ENCODE data around the gene PJA2.
"Not testable (repeated sequence)": the region's sequence is repeated elsewhere in the genome, so short reads cannot be mapped to it uniquely, and the experiment has no call there.

GRCh38 chr5:109286628-109287027 is 123.1 kb downstream of the PJA2 start:
- TF ChIP-seq, protein P1, sequence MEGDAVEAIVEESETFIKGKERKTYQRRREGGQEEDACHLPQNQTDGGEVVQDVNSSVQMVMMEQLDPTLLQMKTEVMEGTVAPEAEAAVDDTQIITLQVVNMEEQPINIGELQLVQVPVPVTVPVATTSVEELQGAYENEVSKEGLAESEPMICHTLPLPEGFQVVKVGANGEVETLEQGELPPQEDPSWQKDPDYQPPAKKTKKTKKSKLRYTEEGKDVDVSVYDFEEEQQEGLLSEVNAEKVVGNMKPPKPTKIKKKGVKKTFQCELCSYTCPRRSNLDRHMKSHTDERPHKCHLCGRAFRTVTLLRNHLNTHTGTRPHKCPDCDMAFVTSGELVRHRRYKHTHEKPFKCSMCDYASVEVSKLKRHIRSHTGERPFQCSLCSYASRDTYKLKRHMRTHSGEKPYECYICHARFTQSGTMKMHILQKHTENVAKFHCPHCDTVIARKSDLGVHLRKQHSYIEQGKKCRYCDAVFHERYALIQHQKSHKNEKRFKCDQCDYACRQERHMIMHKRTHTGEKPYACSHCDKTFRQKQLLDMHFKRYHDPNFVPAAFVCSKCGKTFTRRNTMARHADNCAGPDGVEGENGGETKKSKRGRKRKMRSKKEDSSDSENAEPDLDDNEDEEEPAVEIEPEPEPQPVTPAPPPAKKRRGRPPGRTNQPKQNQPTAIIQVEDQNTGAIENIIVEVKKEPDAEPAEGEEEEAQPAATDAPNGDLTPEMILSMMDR (IDR thresholded peaks at IDR 0.05; ENCODE audit: insufficient read depth, low read length, poor library complexity, severe bottlenecking): not testable (repeated sequence)
- not testable (repeated sequence) for TF ChIP-seq EZH2phosphoT487 (conservative IDR thresholded peaks at IDR 0.05; ENCODE audit: low read length)

Measured in SU-DHL-6 (cell line).